Adrenal gland (tissue), 5 donors: ENCODE results near the gene ZBP1.

ENCODE experiments used
- CTCF ChIP-seq, 6 experiments: fragments of 450-650 bp in 4 of 6; fragments of 200-600 bp in 2 of 6; sonication (generic) in 1 of 6; IDR thresholded peaks; 1 replicate in 5 of 6; 2 replicates in 1 of 6; pipeline versions ENCODE4 v1.5.1 to v1.8.0; 2016 to 2021; ENCODE audit warnings: antibody characterized with exemption in 6 of 6, mild to moderate bottlenecking in 2 of 6, moderate library complexity in 1 of 6
- POLR2A ChIP-seq, 2 donors: fragments of 450-650 bp; IDR thresholded peaks; one replicate each; pipeline ENCODE4 v1.6.1; 2017; ENCODE audit warnings: antibody characterized with exemption in 2 of 2, mild to moderate bottlenecking in 2 of 2, moderate library complexity in 1 of 2
- donor health status: DM: no; HTN: no; CAD: no.

- TF ChIP-seq CTCF (IDR thresholded peaks at IDR 0.05): no peak
- no peak for TF ChIP-seq POLR2A (IDR thresholded peaks at IDR 0.05)
Measured at GRCh38 chr20:57592263-57593092, 27.7 kb downstream of the ZBP1 start.
